Endothelial cell of umbilical vein (primary cell): ENCODE results near the gene KRT76. TPM values are rescaled to one million over a fixed set of nuclear protein-coding genes. Genes with fewer than 3 reads are reported as not detected.

ENCODE experiments used
- BruUV-seq: library from RNA; stranded (reverse); fragments of 400-500 nt; replicated peaks from 2 replicates; lab custom pipeline; 2021; lab: Mats Ljungman, UMichigan
- CTCF ChIA-PET: fragments of 300-600, 350-600 bp; sonication (Branson Sonifier 250); formaldehyde crosslinking; loops from one replicate; lab custom pipeline; 2021; ENCODE audit warnings: antibody characterized with exemption, inconsistent platforms; lab: Charles Lee
- POLR2A ChIA-PET: fragments of 300-600, 350-600 bp; sonication (Branson Sonifier 250); formaldehyde crosslinking; loops from one replicate; lab custom pipeline; 2021; ENCODE audit warnings: antibody characterized with exemption, inconsistent platforms; lab: Charles Lee
- DNase-seq: peaks from one replicate; pipeline ENCODE4 v3.0.0-alpha.2; 2011; ENCODE audit warnings: low read depth, low spot score
- FAIRE-seq: peaks from 2 replicates; lab custom pipeline; 2011; peaks lifted over from hg19 to GRCh38; lab: Jason Lieb, UNC
- H2AFZ ChIP-seq: 2 replicates; pipeline ENCODE4 v1.6.0; 2012; ENCODE audit warnings: low read depth, low read length, control low read depth, inconsistent platforms
- H3K27ac ChIP-seq: 2 replicates; pipeline ENCODE4 v1.5.1; 2011; ENCODE audit warnings: low read depth, mild to moderate bottlenecking, control low read depth, low read length, moderate library complexity; ENCODE audit not compliant: insufficient read depth
- H3K27me3 ChIP-seq, 2 experiments: 2 replicates each; pipeline versions ENCODE4 v1.6.0 to v1.6.1; 2011; ENCODE audit warnings: low read length in 2 of 2, mixed read lengths in 1 of 2; ENCODE audit not compliant: control insufficient read depth in 2 of 2, insufficient read depth in 2 of 2
- H3K36me3 ChIP-seq, 2 experiments: 2 replicates in 1 of 2; 3 replicates in 1 of 2; pipeline ENCODE4 v1.5.1; 2011; ENCODE audit warnings: low read length in 2 of 2, mild to moderate bottlenecking in 1 of 2, moderate library complexity in 1 of 2; ENCODE audit not compliant: control insufficient read depth in 2 of 2, insufficient read depth in 2 of 2; ENCODE audit errors: extremely low read depth in 1 of 2
- H3K4me1 ChIP-seq: 3 replicates; pipeline ENCODE4 v1.5.1; 2011; ENCODE audit warnings: mild to moderate bottlenecking, low read length; ENCODE audit not compliant: control insufficient read depth, insufficient read depth; ENCODE audit errors: extremely low read depth
- H3K4me2 ChIP-seq: 2 replicates; pipeline ENCODE4 v1.6.1; 2011; ENCODE audit warnings: low read length, control low read depth, mixed read lengths; ENCODE audit not compliant: insufficient read depth
- H3K4me3 ChIP-seq, 3 experiments: fragments of 200-600 bp in 1 of 3; sonication (generic), shearing (Covaris generic) in 1 of 3; replicated peaks in 1 of 3; 2 replicates each; pipeline ENCODE4 v1.5.1; 2011 to 2016; ENCODE audit warnings: control low read depth in 3 of 3, low read length in 3 of 3, mild to moderate bottlenecking in 2 of 3, inconsistent platforms in 1 of 3, low read depth in 1 of 3, moderate library complexity in 1 of 3; ENCODE audit not compliant: insufficient read depth in 1 of 3
- H3K79me2 ChIP-seq: 2 replicates; pipeline ENCODE4 v1.6.0; 2012; ENCODE audit warnings: low read length, inconsistent platforms; ENCODE audit not compliant: control insufficient read depth, insufficient read depth
- H3K9ac ChIP-seq: replicated peaks from 2 replicates; pipeline ENCODE3; 2011; ENCODE audit warnings: low read length, control low read depth; ENCODE audit not compliant: insufficient read depth; ENCODE audit errors: extremely low read depth
- H3K9me1 ChIP-seq: replicated peaks from 3 replicates; pipeline ENCODE4 v1.6.0; 2011; ENCODE audit warnings: mild to moderate bottlenecking, low read length; ENCODE audit not compliant: control insufficient read depth, insufficient read depth; ENCODE audit errors: extremely low read depth
- H3K9me3 ChIP-seq: replicated peaks from 2 replicates; pipeline ENCODE4 v1.5.1; 2012; ENCODE audit warnings: low read length, inconsistent platforms; ENCODE audit not compliant: control insufficient read depth, insufficient read depth
- H4K20me1 ChIP-seq: replicated peaks from 2 replicates; pipeline ENCODE3; 2011; ENCODE audit warnings: mild to moderate bottlenecking, low read length; ENCODE audit not compliant: control insufficient read depth, insufficient read depth; ENCODE audit errors: extremely low read depth
- CTCF ChIP-seq, 2 donors: IDR thresholded peaks; 1 replicate in 1 of 2; 2 replicates in 1 of 2; pipeline ENCODE4 v1.5.1; 2011; ENCODE audit warnings: low read length in 2 of 2, mild to moderate bottlenecking in 2 of 2, moderate library complexity in 2 of 2, control low read depth in 1 of 2, inconsistent platforms in 1 of 2, low read depth in 1 of 2; ENCODE audit not compliant: insufficient read depth in 1 of 2; ENCODE audit errors: extremely low read depth in 1 of 2
- EZH2 ChIP-seq: IDR thresholded peaks from 2 replicates; pipeline ENCODE4 v1.6.1; 2012; ENCODE audit warnings: borderline replicate concordance, low read depth, mild to moderate bottlenecking, moderate library complexity, low read length, inconsistent platforms; ENCODE audit not compliant: severe bottlenecking
- FOS ChIP-seq: IDR thresholded peaks from 2 replicates; pipeline ENCODE4 v1.6.1; 2011; ENCODE audit warnings: mild to moderate bottlenecking, low read length, moderate library complexity, borderline replicate concordance; ENCODE audit not compliant: insufficient read depth
- GATA2 ChIP-seq: IDR thresholded peaks from 2 replicates; pipeline ENCODE4 v1.7.0; 2011; ENCODE audit warnings: low read depth, mild to moderate bottlenecking, moderate library complexity, mixed read lengths, low read length; ENCODE audit not compliant: insufficient read length, insufficient read depth
- JUN ChIP-seq: IDR thresholded peaks from 2 replicates; pipeline ENCODE4 v1.6.1; 2011; ENCODE audit warnings: borderline replicate concordance, low read depth; ENCODE audit not compliant: insufficient read length, insufficient read depth
- MAX ChIP-seq: IDR thresholded peaks from 2 replicates; pipeline ENCODE4 v1.6.1; 2011; ENCODE audit not compliant: insufficient read depth, insufficient read length
- MYC ChIP-seq: IDR thresholded peaks from one replicate; pipeline ENCODE4 v1.6.1; 2011; ENCODE audit warnings: mild to moderate bottlenecking, low read depth, low read length
- POLR2A ChIP-seq: IDR thresholded peaks from 2 replicates; pipeline ENCODE4 v1.6.1; 2012; ENCODE audit warnings: low read depth, mild to moderate bottlenecking, control low read depth, low read length
- POLR2AphosphoS5 ChIP-seq: IDR thresholded peaks from 2 replicates; pipeline ENCODE4 v1.6.1; 2012; ENCODE audit warnings: low read depth, mild to moderate bottlenecking, control low read depth, low read length, moderate library complexity; ENCODE audit not compliant: insufficient read depth
- dilution Hi-C: fragments of 300-500 bp; cut with MboI; formaldehyde crosslinking; loops from one replicate; pipeline ENCODE4 v1.15.0; 2019; ENCODE audit warnings: low sequenced_read_pairs; ENCODE audit not compliant: extremely low pct_ligation_motif_present
- intact Hi-C: fragments of 100-400 bp; cut with micrococcal nuclease; formaldehyde crosslinking; loops from one replicate; pipeline ENCODE4 v1.10.0; 2022
- polyA plus RNA-seq, 4 experiments: library from polyadenylated mRNA; depleted of rRNA in 3 of 4; stranded (reverse) in 3 of 4; unstranded in 1 of 4; fragments of >200 nt; gene quantifications; 2 replicates each; pipeline versions ENCODE4 v1.2.1 to v1.2.3, GENCODE V29; 2011 to 2012; ENCODE audit warnings: missing spikeins in 1 of 4
- total RNA-seq: library from RNA; stranded (reverse); gene quantifications from 2 replicates; pipeline ENCODE4 v1.2.3, GENCODE V29; 2021

KRT76 gene
- total and polyA plus RNA-seq, 2 donors (not counting 3 experiments of a cell fraction or from before 2014, with no cell fraction given) = not detected

- TF ChIP-seq JUN (no peak), MAX (no peak), GATA2 (no peak), EZH2 (no peak), POLR2A (no peak), POLR2AphosphoS5 (no peak), CTCF (IDR thresholded peaks at IDR 0.05; ENCODE audit: extremely low read depth in 1 of 2, insufficient read depth in 1 of 2, low read depth in 1 of 2, low read length in 2 of 2) (no peak), FOS (no peak), MYC (no peak)
- Histone ChIP-seq H3K27ac (no peak overlapping the region), H3K79me2 (no peaks in the 10 kb centered on the region), H3K4me3 (no peak overlapping the region), H3K27me3 (no peaks in the 10 kb centered on the region), H3K9me3 (no peaks in the 10 kb centered on the region), H4K20me1 (no peaks in the 10 kb centered on the region), H2AFZ (no peak overlapping the region), H3K4me1 (no peaks in the 10 kb centered on the region), H3K4me2 (no peak overlapping the region), H3K9me1 (no peaks in the 10 kb centered on the region), H3K36me3 (no peaks in the 10 kb centered on the region), H3K9ac (no peak overlapping the region)
- intact Hi-C loops = no loop called here
- POLR2A ChIA-PET = no interaction called here
- dilution Hi-C loops = no loop called here
- BruUV-seq = no TSS peak
- FAIRE-seq (no peak), DNase-seq (no peak)
- CTCF ChIA-PET = interaction anchor here (1.1 kb wide), 1 partner anchor 142 kb away, joined by 3 read pairs; no protein-coding TSS in a partner anchor
Measured at GRCh38 chr12:52729147-52729546, 48.0 kb downstream of the KRT76 start.
